HFFc6 (cell line): ENCODE measurements around the gene LTBP3. TPM values are rescaled to one million over a fixed set of nuclear protein-coding genes. Genes with fewer than 3 reads are reported as not detected.

ENCODE experiments used
- DNase-seq: peaks from one replicate; pipeline ENCODE4 v3.0.0-alpha.2; 2018
- H3K27ac Mint-ChIP-seq: 2 replicates; pipeline ENCODE4 v1.8.0; 2020; ENCODE audit warnings: mild to moderate bottlenecking, mixed read lengths
- H3K27me3 Mint-ChIP-seq: 2 replicates; pipeline ENCODE4 v1.8.0; 2021; ENCODE audit warnings: mild to moderate bottlenecking, moderate library complexity, mixed read lengths; ENCODE audit not compliant: insufficient read depth
- H3K36me3 Mint-ChIP-seq: 2 replicates; pipeline ENCODE4 v1.8.0; 2021; ENCODE audit warnings: low read depth, mixed read lengths
- H3K4me1 Mint-ChIP-seq: 2 replicates; pipeline ENCODE4 v1.8.0; 2020; ENCODE audit warnings: low read depth, mixed read lengths
- H3K4me3 Mint-ChIP-seq: 2 replicates; pipeline ENCODE4 v1.8.0; 2020; ENCODE audit warnings: mild to moderate bottlenecking, moderate library complexity, mixed read lengths
- H3K9me3 Mint-ChIP-seq: 2 replicates; pipeline ENCODE4 v1.8.0; 2020; ENCODE audit warnings: mild to moderate bottlenecking, mixed read lengths
- CTCF ChIP-seq: fragments of 200-600 bp; sonication (generic); IDR thresholded peaks from 2 replicates; pipeline ENCODE4 v1.5.0; 2021; ENCODE audit warnings: antibody characterized with exemption, mild to moderate bottlenecking
- total RNA-seq, 6 experiments: library from RNA; stranded (reverse); fragmentation: NEBNext Ultra II Directional; extraction: Animal tissue kit (Norgen Biotek cat#: 25700); gene quantifications; 2 replicates in 1 of 6; 3 replicates in 5 of 6; pipeline ENCODE4 v1.2.3, GENCODE V29; 2021

The LTBP3 gene
- total RNA-seq, 6 experiments from 2014 or later, result 64.0 to 78.1 (median 66.0) TPM

- DNase-seq, result no peak
- TF ChIP-seq CTCF, result no peak
- peaks cover 55% of the 10 kb centered on the region for H3K4me1 Mint-ChIP-seq
- no peaks in the 10 kb centered on the region for H3K9me3 Mint-ChIP-seq
- H3K36me3 Mint-ChIP-seq, result peaks cover 4% of the 10 kb centered on the region; the same call in 1 of the 2 replicates
- H3K4me3 Mint-ChIP-seq, result peak overlapping the region; percentile 57
- peaks cover 2% of the 10 kb centered on the region; the same call in 1 of the 2 replicates for H3K27me3 Mint-ChIP-seq
- H3K27ac Mint-ChIP-seq, result peak overlapping the region; percentile 90
Observed at GRCh38 chr11:65560555-65561418, 2.6 kb upstream of the LTBP3 start.

GRCh38 chr11:65559951-65560537, 1.9 kb upstream of the LTBP3 start:
- Mint-ChIP-seq H3K36me3 (peaks cover 5% of the 10 kb centered on the region; the same call in 1 of the 2 replicates), H3K4me1 (peaks cover 59% of the 10 kb centered on the region), H3K27me3 (no peaks in the 10 kb centered on the region; the same call in 1 of the 2 replicates), H3K4me3 (peak overlapping the region; percentile 57), H3K27ac (peak overlapping the region; percentile 90), H3K9me3 (no peaks in the 10 kb centered on the region)
- DNase-seq, result peak; percentile 65
- TF ChIP-seq CTCF, result no peak

- TF ChIP-seq CTCF, result no peak
- H3K9me3 Mint-ChIP-seq, result no peaks in the 10 kb centered on the region
Observed at GRCh38 chr11:65559535-65559934, 1.4 kb upstream of the LTBP3 start.

GRCh38 chr11:65558930-65559509, 861 bp upstream of the LTBP3 start:
- peak overlapping the region; percentile 41; the same call in 1 of the 2 replicates for H3K4me3 Mint-ChIP-seq
- DNase-seq, result no peak
- TF ChIP-seq CTCF, result no peak; the same call in 1 of the 2 replicates
- no peaks in the 10 kb centered on the region; the same call in 1 of the 2 replicates for H3K27me3 Mint-ChIP-seq
- peak overlapping the region; percentile 90 for H3K27ac Mint-ChIP-seq
- no peaks in the 10 kb centered on the region for H3K9me3 Mint-ChIP-seq
- peaks cover 65% of the 10 kb centered on the region for H3K4me1 Mint-ChIP-seq
- H3K36me3 Mint-ChIP-seq, result peaks cover 5% of the 10 kb centered on the region; the same call in 1 of the 2 replicates

More at GRCh38 chr11:65559535-65559934, 1.4 kb upstream of the LTBP3 start:
- Mint-ChIP-seq H3K27me3 (no peaks in the 10 kb centered on the region; the same call in 1 of the 2 replicates), H3K4me3 (no peak overlapping the region; the same call in none of the 2 replicates), H3K27ac (peak overlapping the region; percentile 90), H3K4me1 (peaks cover 64% of the 10 kb centered on the region), H3K36me3 (peaks cover 5% of the 10 kb centered on the region; the same call in 1 of the 2 replicates)
- DNase-seq, result no peak

- Mint-ChIP-seq H3K36me3 (peaks cover 7% of the 10 kb centered on the region), H3K4me3 (peak overlapping the region; percentile 89), H3K27ac (peak overlapping the region; percentile 91), H3K4me1 (peaks cover 68% of the 10 kb centered on the region), H3K27me3 (no peaks in the 10 kb centered on the region; the same call in 1 of the 2 replicates), H3K9me3 (no peaks in the 10 kb centered on the region)
- no peak for TF ChIP-seq CTCF
- no peak for DNase-seq
Observed at GRCh38 chr11:65557280-65558001, 718 bp downstream of the LTBP3 start.
